GM12864 (cell line): ENCODE results near the gene TMPRSS11D.

ENCODE experiments used
- DNase-seq: peaks from one replicate; pipeline ENCODE4 v3.0.0-alpha.2; 2011; ENCODE audit warnings: low read depth
- H3K4me3 ChIP-seq: 2 replicates; pipeline ENCODE4 v1.5.1; 2011; ENCODE audit warnings: mild to moderate bottlenecking, low read depth, low read length, control low read depth
- TF ChIP-seq, protein P1 (sequence below): IDR thresholded peaks from 2 replicates; pipeline ENCODE4 v1.5.1; 2011; ENCODE audit warnings: low read depth, mild to moderate bottlenecking, moderate library complexity, low read length, control low read depth, inconsistent platforms; ENCODE audit errors: missing control alignments

Gene TMPRSS11D

DNA sequence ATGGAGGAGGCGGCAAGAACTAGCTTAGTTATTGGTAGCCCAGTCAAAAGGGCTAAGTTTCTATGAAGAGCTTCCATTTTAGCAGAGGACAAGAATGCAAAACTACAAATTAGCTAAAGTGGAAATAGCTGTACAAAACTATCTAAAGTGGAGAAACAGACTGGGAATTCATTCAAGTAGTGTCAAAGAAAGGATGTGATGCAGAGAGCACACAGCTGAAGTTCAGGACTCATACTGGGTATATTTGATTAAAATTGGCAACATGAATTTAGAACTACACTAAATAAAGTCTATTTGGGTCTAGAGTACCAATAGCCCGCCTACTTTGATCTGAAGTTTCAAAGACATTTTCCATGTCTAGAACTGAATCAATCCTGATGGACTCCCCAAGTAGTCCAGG is 96.5 kb downstream of the TMPRSS11D start:
- no peak overlapping the region for H3K4me3 ChIP-seq
- no peak for DNase-seq
- TF ChIP-seq, protein P1, sequence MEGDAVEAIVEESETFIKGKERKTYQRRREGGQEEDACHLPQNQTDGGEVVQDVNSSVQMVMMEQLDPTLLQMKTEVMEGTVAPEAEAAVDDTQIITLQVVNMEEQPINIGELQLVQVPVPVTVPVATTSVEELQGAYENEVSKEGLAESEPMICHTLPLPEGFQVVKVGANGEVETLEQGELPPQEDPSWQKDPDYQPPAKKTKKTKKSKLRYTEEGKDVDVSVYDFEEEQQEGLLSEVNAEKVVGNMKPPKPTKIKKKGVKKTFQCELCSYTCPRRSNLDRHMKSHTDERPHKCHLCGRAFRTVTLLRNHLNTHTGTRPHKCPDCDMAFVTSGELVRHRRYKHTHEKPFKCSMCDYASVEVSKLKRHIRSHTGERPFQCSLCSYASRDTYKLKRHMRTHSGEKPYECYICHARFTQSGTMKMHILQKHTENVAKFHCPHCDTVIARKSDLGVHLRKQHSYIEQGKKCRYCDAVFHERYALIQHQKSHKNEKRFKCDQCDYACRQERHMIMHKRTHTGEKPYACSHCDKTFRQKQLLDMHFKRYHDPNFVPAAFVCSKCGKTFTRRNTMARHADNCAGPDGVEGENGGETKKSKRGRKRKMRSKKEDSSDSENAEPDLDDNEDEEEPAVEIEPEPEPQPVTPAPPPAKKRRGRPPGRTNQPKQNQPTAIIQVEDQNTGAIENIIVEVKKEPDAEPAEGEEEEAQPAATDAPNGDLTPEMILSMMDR, result no peak

- DNase-seq, result no peak
- TF ChIP-seq, protein P1, result no peak
- H3K4me3 ChIP-seq, result no peak overlapping the region
Observed at GRCh38 chr4:67785528-67785927, 98.3 kb downstream of the TMPRSS11D start.

DNA sequence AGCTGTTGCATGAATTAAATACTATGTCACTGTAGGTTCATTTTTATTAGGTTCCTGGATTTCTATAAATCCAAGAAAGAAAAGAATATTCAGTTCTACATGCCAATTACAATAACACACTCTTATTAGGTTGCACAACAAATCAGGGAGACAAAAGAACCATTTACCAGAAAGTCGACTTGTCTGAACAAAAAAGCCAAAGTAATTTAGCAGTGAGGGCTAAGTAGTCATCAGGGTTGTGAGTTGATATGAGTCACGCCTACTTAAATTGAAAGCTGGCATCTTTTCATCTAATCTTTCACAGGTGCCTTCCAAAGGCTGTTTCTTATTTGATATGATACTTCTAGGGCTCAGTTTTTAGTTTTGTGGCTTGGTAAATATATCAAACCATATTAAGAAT is 104.2 kb downstream of the TMPRSS11D start:
- TF ChIP-seq, protein P1, result no peak
- H3K4me3 ChIP-seq, result no peak overlapping the region
- no peak for DNase-seq

GRCh38 chr4:67776746-67777145 is 107.1 kb downstream of the TMPRSS11D start:
- DNase-seq, result no peak
- TF ChIP-seq, protein P1, result no peak

More at GRCh38 chr4:67776746-67777145, 107.1 kb downstream of the TMPRSS11D start:
- H3K4me3 ChIP-seq, result no peak overlapping the region
